ENCODE results near the gene FOXP1. TPM values are rescaled to one million over a fixed set of nuclear protein-coding genes. Genes with fewer than 3 reads are reported as not detected.

The FOXP1 gene
- total RNA-seq, 1 donor from 2014 or later: 27.3 TPM

GRCh38 chr3:71104556-71104955, 479.0 kb downstream of the FOXP1 start:
- H3K4me1 Mint-ChIP-seq: peaks cover 52% of the 10 kb centered on the region
- no peak overlapping the region for H2AFZ ChIP-seq (replicated peaks)
- H3K27me3 Mint-ChIP-seq (ENCODE audit: insufficient read depth, low read depth): peaks cover 2% of the 10 kb centered on the region
- TF ChIP-seq EZH2phosphoT487 (IDR thresholded peaks at IDR 0.05) (no peak), EZH2 (IDR thresholded peaks at IDR 0.05) (no peak), CTCF (IDR thresholded peaks at IDR 0.05) (no peak)
- H3K27me3 ChIP-seq: no peaks in the 10 kb centered on the region
- peaks cover 3% of the 10 kb centered on the region for H3K9me3 Mint-ChIP-seq
- H3K9me3 ChIP-seq (ENCODE audit: low read depth): no peaks in the 10 kb centered on the region
- no peak overlapping the region for H3K9ac ChIP-seq
- DNase-seq (ENCODE audit: low spot score): no peak
- no peaks in the 10 kb centered on the region for H3K4me1 ChIP-seq
- no peak overlapping the region for H3K4me2 ChIP-seq
- no peaks in the 10 kb centered on the region for H4K20me1 ChIP-seq (ENCODE audit: low read depth)
- H3F3A ChIP-seq (ENCODE audit: low read depth): no peaks in the 10 kb centered on the region
- H3K4me3 ChIP-seq: no peak overlapping the region
- H3K4me3 Mint-ChIP-seq: no peak overlapping the region
- H3K27ac Mint-ChIP-seq: no peak overlapping the region
- no peak overlapping the region for H3K27ac ChIP-seq
- H3K79me2 ChIP-seq (ENCODE audit: low read depth): no peaks in the 10 kb centered on the region
- no peaks in the 10 kb centered on the region for H3K36me3 ChIP-seq
- H3K36me3 Mint-ChIP-seq: no peaks in the 10 kb centered on the region

- Histone ChIP-seq H3K27ac (no peak overlapping the region), H3K9me3 (ENCODE audit: low read depth) (no peaks in the 10 kb centered on the region), H4K20me1 (ENCODE audit: low read depth) (no peaks in the 10 kb centered on the region), H3K9ac (no peak overlapping the region), H3K4me1 (no peaks in the 10 kb centered on the region), H3K36me3 (no peaks in the 10 kb centered on the region), H2AFZ (replicated peaks) (no peak overlapping the region), H3K4me3 (no peak overlapping the region), H3K79me2 (ENCODE audit: low read depth) (no peaks in the 10 kb centered on the region), H3F3A (ENCODE audit: low read depth) (no peaks in the 10 kb centered on the region), H3K27me3 (no peaks in the 10 kb centered on the region), H3K4me2 (no peak overlapping the region)
- Mint-ChIP-seq H3K4me1 (peaks cover 48% of the 10 kb centered on the region), H3K36me3 (no peaks in the 10 kb centered on the region), H3K27ac (no peak overlapping the region), H3K9me3 (peaks cover 3% of the 10 kb centered on the region), H3K27me3 (ENCODE audit: insufficient read depth, low read depth) (peaks cover 2% of the 10 kb centered on the region), H3K4me3 (no peak overlapping the region)
- DNase-seq (ENCODE audit: low spot score): no peak
- TF ChIP-seq CTCF (IDR thresholded peaks at IDR 0.05) (no peak), EZH2phosphoT487 (IDR thresholded peaks at IDR 0.05) (no peak), EZH2 (IDR thresholded peaks at IDR 0.05) (no peak)
Observed at GRCh38 chr3:71104121-71104541, 479.4 kb downstream of the FOXP1 start.

GRCh38 chr3:71103430-71103921, 480.1 kb downstream of the FOXP1 start:
- Mint-ChIP-seq H3K27ac (peak overlapping the region; percentile 32), H3K36me3 (no peaks in the 10 kb centered on the region), H3K27me3 (ENCODE audit: insufficient read depth, low read depth) (peaks cover 2% of the 10 kb centered on the region), H3K9me3 (peaks cover 3% of the 10 kb centered on the region), H3K4me3 (no peak overlapping the region), H3K4me1 (peaks cover 46% of the 10 kb centered on the region)
- Histone ChIP-seq H4K20me1 (ENCODE audit: low read depth) (no peaks in the 10 kb centered on the region), H3K27me3 (no peaks in the 10 kb centered on the region), H3F3A (ENCODE audit: low read depth) (no peaks in the 10 kb centered on the region), H3K9me3 (ENCODE audit: low read depth) (no peaks in the 10 kb centered on the region), H3K4me1 (no peaks in the 10 kb centered on the region), H3K9ac (no peak overlapping the region), H3K36me3 (no peaks in the 10 kb centered on the region), H3K4me2 (no peak overlapping the region), H3K4me3 (no peak overlapping the region), H2AFZ (replicated peaks) (no peak overlapping the region), H3K27ac (no peak overlapping the region), H3K79me2 (ENCODE audit: low read depth) (no peaks in the 10 kb centered on the region)
- TF ChIP-seq EZH2phosphoT487 (IDR thresholded peaks at IDR 0.05) (no peak), EZH2 (IDR thresholded peaks at IDR 0.05) (no peak), CTCF (IDR thresholded peaks at IDR 0.05) (no peak)
- DNase-seq (ENCODE audit: low spot score): no peak

Measured in neural progenitor cell (in vitro differentiated cells).